NCI-H345 treated with DMSO at 0.1 percent for 48 hours (cell line): ENCODE results near the gene KCNN4.

Experiments used
- DNase-seq: peaks from one replicate; lab custom pipeline; 2025; ENCODE audit not compliant: unreplicated experiment; lab: John Stamatoyannopoulos, UW

The KCNN4 gene

DNA sequence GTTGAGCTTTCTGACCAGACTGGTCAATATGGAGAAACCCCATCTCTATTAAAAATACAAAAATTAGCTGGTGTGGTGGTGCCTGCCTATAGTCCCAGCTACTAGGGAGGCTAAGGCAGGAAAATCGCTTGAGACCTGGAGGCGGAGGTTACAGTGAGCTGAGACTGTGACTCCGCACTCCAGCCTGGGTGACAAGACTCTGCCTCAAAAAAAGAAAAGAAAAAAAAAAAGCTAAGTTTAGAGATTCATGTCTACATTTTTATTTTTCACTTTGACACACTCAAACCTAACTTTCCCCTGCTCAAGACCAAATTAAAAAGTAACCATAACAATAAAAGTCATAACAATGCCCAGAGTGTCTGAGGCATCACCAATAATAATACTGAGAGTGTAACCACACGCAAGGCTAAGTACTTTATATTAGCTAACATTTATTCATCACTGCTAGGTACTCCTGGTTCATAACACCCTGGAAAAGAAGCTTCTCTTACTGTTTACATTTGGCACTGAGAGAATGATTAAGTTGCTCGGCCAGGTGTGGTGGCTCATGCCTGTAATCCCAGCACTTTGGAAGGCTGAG, 59.2 kb downstream of the KCNN4 start:
- DNase-seq = no peak

DNA sequence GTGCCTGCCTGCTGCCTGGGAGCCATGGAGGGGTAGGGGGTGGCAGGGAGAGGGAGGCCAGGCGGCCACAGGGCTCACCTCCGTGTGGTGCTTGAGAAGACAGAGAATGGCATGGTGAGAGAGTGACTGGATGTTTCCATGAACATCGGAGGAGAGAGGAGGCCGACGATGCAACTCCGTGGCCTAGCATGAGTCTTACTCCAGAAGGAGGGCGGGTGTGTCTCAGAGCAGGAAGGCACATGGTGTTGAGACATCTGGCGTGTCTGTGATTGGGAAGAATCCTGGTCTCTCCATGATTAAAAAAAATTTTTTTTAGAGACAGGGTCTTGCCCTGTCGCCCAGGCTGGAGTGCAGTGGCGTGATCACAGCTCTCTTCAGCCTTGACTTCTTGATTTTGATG, 59.8 kb downstream of the KCNN4 start:
- DNase-seq = no peak

DNA sequence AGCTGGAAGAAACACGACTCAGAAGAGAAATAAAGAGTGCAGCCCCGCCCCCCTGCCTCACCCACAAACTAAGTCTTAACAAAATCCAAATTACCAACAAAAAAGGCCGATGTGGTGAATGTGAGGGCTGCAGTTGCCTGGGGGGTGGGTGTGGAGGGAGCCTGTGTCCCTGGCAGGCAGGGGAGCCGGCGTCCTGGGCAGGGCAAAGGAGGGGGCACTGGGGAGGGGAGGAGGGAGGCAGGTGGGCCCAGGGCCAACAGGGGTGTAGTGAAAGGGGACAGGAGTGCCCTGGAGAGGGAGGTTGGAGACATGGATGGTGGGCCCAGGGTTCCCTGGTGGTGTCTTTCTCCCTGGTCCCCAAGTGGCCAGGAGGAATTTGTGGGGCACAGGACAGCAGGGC, 60.9 kb downstream of the KCNN4 start:
- no peak for DNase-seq

DNA sequence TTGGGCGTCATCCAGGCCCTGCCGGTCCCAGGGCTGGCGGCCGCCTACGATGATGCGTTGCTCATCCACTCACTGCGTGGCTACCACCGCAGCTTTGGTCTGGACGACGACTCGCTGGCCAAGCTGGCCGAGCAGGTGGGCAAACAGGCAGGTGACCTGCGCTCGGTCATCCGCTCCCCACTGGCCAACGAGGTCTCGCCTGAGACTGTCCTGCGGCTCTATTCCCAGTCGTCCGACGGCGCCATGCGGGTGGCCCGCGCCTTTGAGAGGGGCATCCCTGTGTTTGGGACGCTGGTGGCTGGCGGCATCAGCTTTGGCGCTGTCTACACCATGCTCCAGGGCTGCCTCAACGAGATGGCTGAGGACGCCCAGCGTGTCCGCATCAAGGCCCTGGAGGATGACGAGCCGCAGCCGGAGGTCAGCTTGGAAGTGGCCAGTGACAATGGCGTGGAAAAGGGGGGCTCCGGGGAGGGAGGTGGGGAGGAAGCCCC, 61.4 kb downstream of the KCNN4 start:
- DNase-seq = no peak

DNA sequence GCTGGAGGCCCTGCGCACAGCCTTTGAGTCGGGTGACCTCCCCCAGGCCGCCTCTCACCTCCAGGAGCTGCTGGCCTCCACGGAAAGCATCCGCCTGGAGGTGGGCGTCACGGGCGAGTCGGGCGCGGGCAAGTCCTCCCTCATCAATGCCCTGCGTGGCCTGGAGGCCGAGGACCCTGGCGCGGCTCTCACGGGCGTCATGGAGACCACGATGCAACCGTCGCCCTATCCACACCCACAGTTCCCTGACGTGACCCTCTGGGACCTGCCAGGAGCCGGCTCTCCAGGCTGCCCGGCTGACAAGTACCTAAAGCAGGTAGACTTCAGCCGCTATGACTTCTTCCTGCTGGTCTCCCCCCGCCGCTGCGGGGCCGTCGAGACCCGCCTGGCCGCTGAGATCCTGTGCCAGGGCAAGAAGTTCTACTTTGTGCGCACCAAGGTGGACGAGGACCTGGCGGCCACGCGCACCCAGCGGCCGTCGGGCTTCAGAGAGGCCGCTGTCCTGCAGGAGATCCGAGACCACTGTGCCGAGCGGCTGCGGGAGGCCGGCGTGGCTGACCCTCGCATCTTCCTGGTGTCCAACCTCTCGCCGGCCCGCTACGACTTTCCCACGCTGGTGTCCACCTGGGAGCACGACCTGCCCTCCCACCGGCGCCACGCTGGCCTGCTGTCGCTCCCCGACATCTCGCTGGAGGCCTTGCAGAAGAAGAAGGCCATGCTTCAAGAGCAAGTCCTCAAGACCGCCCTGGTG, 62.0 kb downstream of the KCNN4 start:
- no peak for DNase-seq
